Measurements from ENCODE around the gene SPTAN1.

The SPTAN1 gene

DNA sequence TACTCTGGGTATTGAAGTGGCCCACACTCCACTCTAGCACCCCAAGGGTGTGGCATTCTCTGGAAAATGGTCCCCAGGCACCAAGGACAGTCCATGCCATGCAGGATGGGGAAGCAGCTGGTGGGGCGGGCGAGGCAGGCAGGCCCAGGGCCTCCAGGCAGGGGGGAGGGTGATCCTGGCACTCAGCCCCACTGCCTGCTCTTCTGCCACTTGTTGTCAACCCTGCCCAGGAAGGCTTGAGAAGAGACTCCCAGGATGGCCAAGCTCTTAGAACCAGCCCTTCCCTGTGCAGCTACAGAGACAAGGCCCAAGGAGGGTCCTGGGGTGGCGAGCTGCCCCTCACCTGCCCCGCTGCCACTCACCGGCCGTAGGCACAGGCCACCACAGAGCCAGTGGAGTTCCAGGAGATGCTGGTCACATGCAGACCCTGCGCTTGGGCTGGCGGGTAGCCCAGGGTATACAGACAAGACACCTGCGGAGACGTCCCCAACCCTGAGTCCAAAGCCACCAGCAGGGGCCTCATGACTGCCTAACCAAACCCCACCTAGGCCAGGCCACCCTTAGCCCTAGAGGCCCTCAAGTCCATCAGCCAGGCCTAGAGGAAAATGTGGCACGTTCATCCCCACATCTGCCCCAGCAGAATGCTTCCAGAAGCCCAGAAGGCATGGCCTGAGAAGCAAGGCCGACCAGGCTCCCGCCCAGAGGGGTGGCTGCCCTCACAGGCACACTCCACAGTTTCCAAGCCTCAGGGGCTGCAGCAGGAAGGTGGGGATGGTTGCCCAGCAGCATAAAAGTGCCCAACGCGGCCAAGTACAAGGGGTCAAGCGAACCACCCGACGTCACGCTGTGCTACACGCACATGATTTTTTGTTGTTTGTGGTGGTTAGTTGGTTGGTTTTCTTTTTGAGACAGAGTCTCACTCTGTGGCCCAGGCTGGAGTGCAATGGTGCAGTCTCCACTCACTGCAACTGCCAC lies 84.5 kb downstream of the SPTAN1 start:
- FAIRE-seq: no peak
- no peak for TF ChIP-seq CTCF (IDR thresholded peaks at IDR 0.05; ENCODE audit: insufficient read depth, missing control alignments)
- DNase-seq (ENCODE audit: insufficient read length, low spot score): no peak

DNA sequence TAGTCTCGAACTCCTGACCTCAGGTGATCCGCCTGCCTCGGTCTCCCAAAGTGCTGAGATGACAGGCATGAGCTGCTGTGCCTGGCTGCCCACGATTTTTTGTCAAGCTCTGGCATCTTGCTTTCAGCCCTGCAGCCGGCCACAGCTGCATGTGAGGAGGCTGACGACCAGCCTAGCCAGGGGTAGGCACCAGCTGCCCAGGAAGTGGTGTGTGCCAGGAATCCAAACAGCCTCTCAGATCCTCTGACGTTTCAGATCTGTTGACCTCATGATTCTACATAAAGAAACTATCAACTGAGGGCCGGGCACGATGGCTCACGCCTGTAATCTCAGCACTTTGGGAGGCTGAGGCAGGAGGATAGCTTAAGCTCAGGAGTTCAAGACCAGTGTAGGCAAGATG lies 85.3 kb downstream of the SPTAN1 start:
- no peak for TF ChIP-seq CTCF (IDR thresholded peaks at IDR 0.05; ENCODE audit: insufficient read depth, missing control alignments)
- FAIRE-seq (no peak), DNase-seq (ENCODE audit: insufficient read length, low spot score) (no peak)

DNA sequence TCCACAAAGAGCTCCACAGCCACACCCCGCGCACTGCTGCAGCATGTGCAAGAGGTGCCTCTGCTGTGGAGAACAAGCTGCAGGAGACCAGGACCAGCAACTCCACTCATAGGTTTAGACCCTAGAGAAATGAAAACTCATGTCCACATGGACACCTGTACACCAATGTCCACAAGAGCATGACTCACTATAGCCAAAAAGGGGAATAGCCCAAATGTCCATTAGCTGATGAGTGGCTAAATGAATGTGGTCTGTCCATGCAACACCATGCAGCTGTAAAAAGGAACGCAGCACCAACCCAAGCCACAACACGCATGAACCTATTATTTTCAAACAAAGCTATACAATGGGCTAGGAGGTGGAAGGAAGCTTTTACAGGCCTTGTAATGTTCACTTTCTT lies 86.2 kb downstream of the SPTAN1 start:
- DNase-seq (ENCODE audit: insufficient read length, low spot score) (no peak), FAIRE-seq (no peak)
- no peak for TF ChIP-seq CTCF (IDR thresholded peaks at IDR 0.05; ENCODE audit: insufficient read depth, missing control alignments)

GRCh38 chr9:128640603-128641002 lies 88.2 kb downstream of the SPTAN1 start:
- DNase-seq (ENCODE audit: insufficient read length, low spot score): peak; percentile 2
- FAIRE-seq: no peak
- TF ChIP-seq CTCF (IDR thresholded peaks at IDR 0.05; ENCODE audit: insufficient read depth, missing control alignments): no peak

DNA sequence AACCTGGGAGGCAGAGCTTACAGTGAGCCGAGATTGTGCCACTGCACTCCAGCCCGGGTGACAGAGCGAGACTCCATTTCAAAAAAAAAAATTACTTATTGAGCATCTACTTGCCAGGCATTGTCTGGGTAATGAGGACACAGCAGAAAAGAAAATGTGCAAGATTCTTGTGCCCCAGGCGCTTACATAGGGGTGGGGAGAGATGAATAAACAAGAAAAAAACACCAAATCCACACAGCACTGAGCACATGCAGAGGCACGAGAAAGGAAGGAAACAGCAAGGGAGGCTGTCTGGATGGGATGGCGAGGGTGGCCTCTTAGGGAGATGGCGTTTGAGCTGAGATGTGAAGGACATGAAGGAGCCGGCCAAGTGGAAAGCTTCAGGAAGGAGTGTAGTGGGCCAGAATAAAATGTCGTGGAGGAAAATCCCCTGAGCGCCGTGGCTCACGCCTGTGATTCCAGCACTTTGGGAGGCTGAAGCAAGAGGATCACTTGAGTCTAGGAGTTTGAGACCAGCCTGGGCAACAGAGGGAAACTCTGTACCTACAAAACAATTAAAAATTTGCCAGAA lies 90.4 kb downstream of the SPTAN1 start:
- DNase-seq (ENCODE audit: insufficient read length, low spot score) (peak; percentile 21), FAIRE-seq (no peak)
- TF ChIP-seq CTCF (IDR thresholded peaks at IDR 0.05; ENCODE audit: insufficient read depth, missing control alignments): no peak

- no peak for FAIRE-seq
- peak; percentile 13 for DNase-seq (ENCODE audit: insufficient read length, low spot score)
- no peak for TF ChIP-seq CTCF (IDR thresholded peaks at IDR 0.05; ENCODE audit: insufficient read depth, missing control alignments)
These were observed 91.3 kb downstream of the SPTAN1 start for GRCh38 chr9:128643519-128644300.

Data from D721Med (cell line).